ENCODE results near the gene LRRC59. TPM values are rescaled to one million over a fixed set of nuclear protein-coding genes. Genes with fewer than 3 reads are reported as not detected.

LRRC59 gene
- total and polyA plus RNA-seq, 3 donors from 2014 or later: 56.0 to 74.4 (median 62.2) TPM

DNA sequence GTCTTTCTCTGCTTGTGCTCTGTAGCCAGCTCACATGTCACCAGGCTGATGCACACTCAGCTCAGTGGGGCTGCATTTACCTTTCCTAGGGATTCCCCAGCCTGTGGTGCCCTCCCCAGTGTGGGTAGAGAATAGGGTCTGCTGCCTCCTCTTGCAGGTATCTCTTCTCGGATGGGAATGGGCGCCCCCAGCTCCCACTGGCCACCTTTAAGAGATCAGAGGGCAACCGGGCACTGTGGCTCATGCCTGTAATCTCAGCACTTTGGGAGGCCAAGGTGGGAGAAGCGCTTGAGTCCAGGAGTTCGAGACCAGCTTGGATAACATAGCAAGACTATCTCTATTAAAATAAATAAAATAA lies 48.1 kb downstream of the LRRC59 start:
- no peak for TF ChIP-seq POLR2A (IDR thresholded peaks at IDR 0.05)
- TF ChIP-seq CTCF (IDR thresholded peaks at IDR 0.05): no peak
- intact Hi-C loops (cut with DNase I; ENCODE audit: low total_unique reads): no loop called here
- Histone ChIP-seq H3K36me3 (ENCODE audit: low read depth, missing control alignments) (no peaks in the 10 kb centered on the region), H3K4me1 (peaks cover 21% of the 10 kb centered on the region), H3K27ac (no peak overlapping the region), H3K9me3 (no peaks in the 10 kb centered on the region), H3K4me3 (no peak overlapping the region), H3K27me3 (no peaks in the 10 kb centered on the region)
- 96 to 98% methylated on average over 5 of the region's 5 CpGs for WGBS, 2 donors
- no peak for DNase-seq

- intact Hi-C loops (cut with DNase I; ENCODE audit: low total_unique reads): no loop called here
- Histone ChIP-seq H3K36me3 (ENCODE audit: low read depth, missing control alignments) (no peaks in the 10 kb centered on the region), H3K4me3 (no peak overlapping the region), H3K27me3 (no peaks in the 10 kb centered on the region), H3K27ac (no peak overlapping the region), H3K9me3 (no peaks in the 10 kb centered on the region), H3K4me1 (peaks cover 21% of the 10 kb centered on the region)
- TF ChIP-seq CTCF (IDR thresholded peaks at IDR 0.05) (no peak), POLR2A (IDR thresholded peaks at IDR 0.05) (no peak)
- DNase-seq: no peak
- 60 to 66% methylated on average over 6 to 7 of the region's 7 CpGs for WGBS, 2 donors
Measured at GRCh38 chr17:50348522-50349242, 48.6 kb downstream of the LRRC59 start.

DNA sequence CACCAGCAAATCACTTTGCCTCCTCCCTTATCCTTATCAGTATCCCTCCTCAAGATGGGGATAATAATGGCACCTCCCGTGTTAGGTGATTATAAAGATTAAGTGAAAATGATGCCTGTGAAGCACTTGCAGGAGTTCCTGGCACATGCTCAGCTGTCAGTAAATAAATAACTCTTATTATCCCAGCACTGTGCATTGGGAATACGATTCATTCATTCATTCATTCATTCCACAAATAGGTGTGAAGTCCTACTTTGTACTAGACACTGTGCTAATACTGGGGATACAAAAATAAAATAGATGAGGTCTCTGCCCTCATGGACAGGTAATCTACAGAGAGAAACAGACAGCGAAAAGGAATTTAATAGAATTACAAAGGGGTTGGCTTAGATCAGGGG lies 49.4 kb downstream of the LRRC59 start:
- Histone ChIP-seq H3K9me3 (no peaks in the 10 kb centered on the region), H3K36me3 (ENCODE audit: low read depth, missing control alignments) (no peaks in the 10 kb centered on the region), H3K27me3 (no peaks in the 10 kb centered on the region), H3K4me1 (peaks cover 21% of the 10 kb centered on the region), H3K4me3 (no peak overlapping the region), H3K27ac (no peak overlapping the region)
- 52 to 60% methylated on average over 3 of the region's 3 CpGs for WGBS, 2 donors
- intact Hi-C loops (cut with DNase I; ENCODE audit: low total_unique reads): no loop called here
- TF ChIP-seq CTCF (IDR thresholded peaks at IDR 0.05): no peak
- TF ChIP-seq POLR2A (IDR thresholded peaks at IDR 0.05): no peak
- no peak for DNase-seq

DNA sequence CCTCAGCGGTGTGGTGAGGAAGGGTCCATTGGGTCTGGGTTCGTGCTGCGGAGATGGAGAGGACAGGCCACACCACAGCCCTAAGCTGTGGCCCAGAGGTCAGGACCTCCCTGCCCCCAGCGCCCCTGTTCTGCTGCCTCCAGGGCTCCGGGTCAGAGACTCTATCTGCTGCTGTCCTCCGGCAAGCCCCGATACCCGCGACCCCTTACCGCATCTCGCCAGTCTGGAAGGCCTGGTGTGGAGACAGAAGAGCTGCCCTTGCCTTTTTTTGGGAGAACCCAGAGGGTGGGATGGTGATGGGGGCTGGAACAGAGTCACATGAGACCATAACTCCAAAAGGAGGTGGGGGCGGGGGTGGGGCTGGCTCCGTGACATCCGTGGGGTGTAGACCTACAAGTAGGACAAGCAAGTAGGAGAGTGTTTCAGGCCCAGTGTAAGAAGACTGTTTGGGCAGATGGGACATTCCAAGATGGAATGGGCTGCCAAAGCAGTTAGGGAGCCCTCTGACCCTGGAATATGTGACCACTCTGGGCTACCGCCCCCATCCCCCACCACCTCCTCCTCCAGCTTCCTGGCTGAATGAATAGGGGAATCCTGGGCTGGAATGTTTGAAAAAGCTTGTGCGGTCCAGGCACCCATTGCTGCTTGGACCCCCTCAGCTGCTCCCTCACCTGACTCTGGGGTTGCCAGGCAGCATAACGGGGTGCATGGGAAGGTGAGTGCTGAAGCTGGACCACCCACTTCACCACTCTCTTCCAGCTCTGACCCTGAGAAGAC lies 50.0 kb downstream of the LRRC59 start:
- Histone ChIP-seq H3K27me3 (no peaks in the 10 kb centered on the region), H3K27ac (peak overlapping the region in 1 of 2 donors; percentile 56), H3K36me3 (ENCODE audit: low read depth, missing control alignments) (no peaks in the 10 kb centered on the region), H3K4me3 (peak overlapping the region; percentile 68 to 69), H3K4me1 (peaks cover 19% of the 10 kb centered on the region), H3K9me3 (no peaks in the 10 kb centered on the region)
- no peak for DNase-seq
- intact Hi-C loops (cut with DNase I; ENCODE audit: low total_unique reads): no loop called here
- 21 to 28% methylated on average over 6 to 17 of the region's 17 CpGs for WGBS, 2 donors
- TF ChIP-seq CTCF (IDR thresholded peaks at IDR 0.05) (no peak), POLR2A (IDR thresholded peaks at IDR 0.05) (no peak)
